Stimulated activated memory B cell treated with anti-CD40 and anti-IgM and Interleukin-4, amounts not matched to agents 10 μg/mL and 1 μg/mL and 100 μg/mL, for 72 hours (primary cell): Measurements from ENCODE around the gene METTL21C.

ENCODE experiments used
- ATAC-seq: fragments of 150-1000 bp; cut with Tn5 transposase; 2 replicates; pipeline ENCODE4 v1.10.0; 2021
- H3K27ac Mint-ChIP-seq: one replicate; pipeline ENCODE4 v1.8.0; 2022; ENCODE audit warnings: mild to moderate bottlenecking, mixed read lengths
- H3K27me3 Mint-ChIP-seq: one replicate; pipeline ENCODE4 v1.8.0; 2022; ENCODE audit warnings: mixed read lengths
- H3K36me3 Mint-ChIP-seq: one replicate; pipeline ENCODE4 v1.8.0; 2022; ENCODE audit warnings: mixed read lengths
- H3K4me1 Mint-ChIP-seq: one replicate; pipeline ENCODE4 v1.8.0; 2022; ENCODE audit warnings: mixed read lengths
- H3K4me3 Mint-ChIP-seq: one replicate; pipeline ENCODE4 v1.8.0; 2022; ENCODE audit warnings: mild to moderate bottlenecking, moderate library complexity, mixed read lengths
- H3K9me3 Mint-ChIP-seq: one replicate; pipeline ENCODE4 v1.8.0; 2022; ENCODE audit warnings: mixed read lengths

Gene METTL21C

DNA sequence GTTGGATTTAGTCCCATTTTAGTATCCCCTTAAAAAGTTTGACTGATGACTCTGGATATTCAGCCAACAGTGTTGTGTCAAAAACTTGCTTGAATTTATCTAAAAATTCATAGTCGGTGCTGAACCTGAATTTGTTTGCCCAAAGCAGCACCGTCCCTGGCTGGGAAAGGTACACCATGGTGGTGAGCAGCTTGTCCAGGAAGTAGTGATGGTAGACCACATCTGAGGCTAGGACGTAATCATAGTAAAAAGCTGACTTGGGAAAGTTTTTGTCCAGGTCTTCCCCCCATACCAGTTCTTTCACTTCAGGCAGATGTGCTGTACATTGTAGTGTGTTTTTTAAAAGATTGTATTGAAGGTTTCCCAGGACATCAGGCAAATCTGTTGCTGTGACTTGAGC, 8.8 kb downstream of the METTL21C start:
- peaks cover 8% of the 10 kb centered on the region for H3K27me3 Mint-ChIP-seq
- ATAC-seq = no peak
- no peak overlapping the region for H3K4me3 Mint-ChIP-seq
- no peak overlapping the region for H3K27ac Mint-ChIP-seq
- peaks cover 5% of the 10 kb centered on the region for H3K4me1 Mint-ChIP-seq
- peaks cover 8% of the 10 kb centered on the region for H3K9me3 Mint-ChIP-seq
- no peaks in the 10 kb centered on the region for H3K36me3 Mint-ChIP-seq

DNA sequence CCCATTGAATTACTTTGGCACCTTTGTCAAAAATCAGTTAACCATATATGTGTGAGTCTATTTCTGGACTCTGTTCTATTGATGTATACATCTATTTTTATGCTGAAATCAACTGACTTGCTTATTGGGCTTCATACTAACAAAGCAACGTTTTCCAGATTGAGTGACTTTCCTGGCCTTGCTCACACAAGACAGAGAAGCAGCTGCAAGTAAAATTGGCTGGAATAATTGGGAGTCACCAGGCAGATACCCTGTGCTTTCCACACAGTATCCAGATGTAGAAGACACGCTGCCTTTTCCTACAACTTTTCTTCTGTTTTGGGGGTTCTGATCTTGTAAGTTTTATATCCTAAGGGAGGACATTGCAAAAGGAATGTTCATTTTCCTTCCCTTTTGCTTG, 11.2 kb downstream of the METTL21C start:
- no peak for ATAC-seq
- H3K27ac Mint-ChIP-seq = no peak overlapping the region

GRCh38 chr13:102682727-102683126, 12.1 kb downstream of the METTL21C start:
- Mint-ChIP-seq H3K27ac (no peak overlapping the region), H3K27me3 (no peaks in the 10 kb centered on the region), H3K4me1 (peaks cover 13% of the 10 kb centered on the region), H3K4me3 (no peak overlapping the region), H3K36me3 (peaks cover 4% of the 10 kb centered on the region), H3K9me3 (peaks cover 8% of the 10 kb centered on the region)
- no peak for ATAC-seq

More for the DNA sequence above, 11.2 kb downstream of the METTL21C start:
- Mint-ChIP-seq H3K9me3 (peaks cover 8% of the 10 kb centered on the region), H3K36me3 (no peaks in the 10 kb centered on the region), H3K4me3 (no peak overlapping the region), H3K27me3 (no peaks in the 10 kb centered on the region), H3K4me1 (peaks cover 13% of the 10 kb centered on the region)

- peaks cover 9% of the 10 kb centered on the region for H3K36me3 Mint-ChIP-seq
- H3K27ac Mint-ChIP-seq = no peak overlapping the region
- H3K27me3 Mint-ChIP-seq = no peaks in the 10 kb centered on the region
- peaks cover 8% of the 10 kb centered on the region for H3K9me3 Mint-ChIP-seq
- peaks cover 13% of the 10 kb centered on the region for H3K4me1 Mint-ChIP-seq
- H3K4me3 Mint-ChIP-seq = no peak overlapping the region
- ATAC-seq = no peak
These were observed 12.6 kb downstream of the METTL21C start for GRCh38 chr13:102682211-102682610.

DNA sequence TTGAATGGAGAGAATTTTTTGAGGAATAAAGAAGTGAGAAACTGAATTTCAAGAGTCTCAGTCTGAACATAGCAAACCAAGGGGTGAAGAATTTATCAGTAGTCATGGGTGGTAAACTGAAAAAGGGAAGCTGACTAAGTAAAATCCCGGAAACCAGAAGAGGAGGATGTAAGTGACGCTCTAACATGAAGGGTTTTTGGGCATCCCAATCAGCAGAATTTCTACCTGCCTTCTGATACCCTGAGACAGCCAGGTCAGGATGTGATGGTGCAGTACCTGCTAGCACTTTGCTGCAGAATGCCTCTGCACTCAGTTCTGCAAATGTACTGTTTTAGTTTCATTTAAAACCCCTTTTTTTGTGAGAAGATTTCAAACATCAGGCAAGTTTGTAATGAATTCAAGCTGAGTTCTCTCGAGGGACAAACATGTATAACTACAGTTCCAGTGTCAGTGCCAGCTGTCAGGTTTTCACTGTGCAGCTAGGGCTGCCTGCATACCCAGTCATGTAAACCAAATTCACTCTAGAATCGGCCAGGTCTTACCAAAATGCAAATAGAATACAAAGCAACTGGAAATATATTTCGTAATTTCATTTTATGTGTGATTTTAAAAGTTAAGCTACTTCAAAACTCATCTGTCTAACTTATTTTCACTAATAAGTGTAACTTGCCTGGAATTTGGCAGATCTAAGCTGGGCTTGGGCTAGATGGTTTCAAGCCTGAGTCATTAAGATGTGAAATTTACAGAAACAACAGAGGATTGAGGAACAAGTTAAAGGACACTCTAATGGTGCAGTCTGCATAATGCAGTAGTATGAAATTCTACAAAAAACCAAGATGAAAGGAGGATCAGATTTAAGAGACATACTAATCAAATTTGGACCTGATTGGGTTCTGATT, 13.8 kb downstream of the METTL21C start:
- Mint-ChIP-seq H3K36me3 (peaks cover 14% of the 10 kb centered on the region), H3K4me3 (no peak overlapping the region), H3K4me1 (peaks cover 13% of the 10 kb centered on the region), H3K9me3 (peaks cover 8% of the 10 kb centered on the region), H3K27me3 (no peaks in the 10 kb centered on the region), H3K27ac (peak overlapping the region; percentile 2)
- peak; percentile 55 for ATAC-seq

GRCh38 chr13:102680133-102680717, 14.6 kb downstream of the METTL21C start:
- Mint-ChIP-seq H3K9me3 (peaks cover 8% of the 10 kb centered on the region), H3K27ac (peak overlapping the region; percentile 2), H3K4me1 (peaks cover 13% of the 10 kb centered on the region), H3K36me3 (peaks cover 22% of the 10 kb centered on the region), H3K4me3 (no peak overlapping the region), H3K27me3 (no peaks in the 10 kb centered on the region)
- no peak for ATAC-seq

- H3K27me3 Mint-ChIP-seq = no peaks in the 10 kb centered on the region
- H3K36me3 Mint-ChIP-seq = peaks cover 27% of the 10 kb centered on the region
- H3K9me3 Mint-ChIP-seq = peaks cover 8% of the 10 kb centered on the region
- peak overlapping the region; percentile 2 for H3K27ac Mint-ChIP-seq
- peaks cover 13% of the 10 kb centered on the region for H3K4me1 Mint-ChIP-seq
- no peak overlapping the region for H3K4me3 Mint-ChIP-seq
- ATAC-seq = no peak
These were observed 15.3 kb downstream of the METTL21C start for GRCh38 chr13:102679449-102680132.

- Mint-ChIP-seq H3K27ac (no peak overlapping the region), H3K4me3 (no peak overlapping the region), H3K9me3 (peaks cover 8% of the 10 kb centered on the region), H3K4me1 (peaks cover 13% of the 10 kb centered on the region), H3K27me3 (no peaks in the 10 kb centered on the region), H3K36me3 (peaks cover 27% of the 10 kb centered on the region)
- no peak for ATAC-seq
These were observed 16.3 kb downstream of the METTL21C start for GRCh38 chr13:102678339-102679107.

DNA sequence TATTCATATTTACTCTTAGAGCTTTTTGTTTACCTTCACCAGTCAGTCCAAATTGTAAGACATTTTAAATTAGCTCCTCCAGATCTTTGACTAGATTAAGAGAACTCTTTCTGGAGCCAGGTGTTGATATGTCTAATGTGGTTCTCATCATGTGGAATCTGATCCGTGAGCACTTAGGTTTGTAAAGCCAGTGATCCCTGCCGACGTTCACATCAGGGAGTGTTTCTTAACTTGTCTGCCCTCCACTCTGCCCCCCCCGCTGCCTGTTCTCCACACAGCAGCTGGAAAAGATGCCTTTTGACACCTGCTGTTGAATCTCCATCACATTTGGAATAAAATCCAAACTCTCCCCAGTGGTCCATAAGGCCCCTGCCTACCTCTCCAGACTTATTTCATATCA, 17.7 kb downstream of the METTL21C start:
- peaks cover 28% of the 10 kb centered on the region for H3K36me3 Mint-ChIP-seq
- H3K9me3 Mint-ChIP-seq = peaks cover 2% of the 10 kb centered on the region
- H3K4me3 Mint-ChIP-seq = no peak overlapping the region
- H3K4me1 Mint-ChIP-seq = peaks cover 13% of the 10 kb centered on the region
- H3K27ac Mint-ChIP-seq = no peak overlapping the region
- H3K27me3 Mint-ChIP-seq = no peaks in the 10 kb centered on the region
- no peak for ATAC-seq

- no peak for ATAC-seq
- peaks cover 46% of the 10 kb centered on the region for H3K36me3 Mint-ChIP-seq
- H3K27ac Mint-ChIP-seq = no peak overlapping the region
- H3K4me3 Mint-ChIP-seq = no peak overlapping the region
- peaks cover 3% of the 10 kb centered on the region for H3K9me3 Mint-ChIP-seq
- H3K27me3 Mint-ChIP-seq = no peaks in the 10 kb centered on the region
- no peaks in the 10 kb centered on the region for H3K4me1 Mint-ChIP-seq
These were observed 19.7 kb downstream of the METTL21C start for GRCh38 chr13:102675115-102675514.

- Mint-ChIP-seq H3K9me3 (peaks cover 18% of the 10 kb centered on the region), H3K27ac (no peak overlapping the region), H3K4me1 (no peaks in the 10 kb centered on the region), H3K27me3 (no peaks in the 10 kb centered on the region), H3K4me3 (no peak overlapping the region), H3K36me3 (peaks cover 68% of the 10 kb centered on the region)
- ATAC-seq = no peak
These were observed 24.7 kb downstream of the METTL21C start for GRCh38 chr13:102670130-102670529.

DNA sequence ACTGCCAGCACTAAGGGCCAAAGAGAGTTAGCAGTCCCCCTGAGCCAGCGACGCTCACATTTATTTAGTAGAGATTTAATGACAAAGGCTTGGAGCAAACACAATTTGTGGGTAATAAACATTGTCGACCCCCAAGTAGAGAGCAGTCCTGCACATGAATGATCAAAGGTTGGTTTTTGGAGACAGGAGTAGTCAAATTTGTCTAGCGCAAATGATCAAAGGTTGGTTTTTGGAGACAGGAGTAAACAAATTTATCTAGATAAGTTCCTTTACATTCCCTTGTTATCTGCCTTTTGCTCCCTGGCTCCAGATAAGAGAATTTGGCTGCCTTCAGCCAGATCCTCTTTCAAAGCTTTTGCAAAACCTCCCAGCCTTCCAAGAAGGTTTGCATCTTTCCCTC, 26.9 kb downstream of the METTL21C start:
- peaks cover 18% of the 10 kb centered on the region for H3K9me3 Mint-ChIP-seq
- H3K27me3 Mint-ChIP-seq = no peaks in the 10 kb centered on the region
- no peak overlapping the region for H3K4me3 Mint-ChIP-seq

DNA sequence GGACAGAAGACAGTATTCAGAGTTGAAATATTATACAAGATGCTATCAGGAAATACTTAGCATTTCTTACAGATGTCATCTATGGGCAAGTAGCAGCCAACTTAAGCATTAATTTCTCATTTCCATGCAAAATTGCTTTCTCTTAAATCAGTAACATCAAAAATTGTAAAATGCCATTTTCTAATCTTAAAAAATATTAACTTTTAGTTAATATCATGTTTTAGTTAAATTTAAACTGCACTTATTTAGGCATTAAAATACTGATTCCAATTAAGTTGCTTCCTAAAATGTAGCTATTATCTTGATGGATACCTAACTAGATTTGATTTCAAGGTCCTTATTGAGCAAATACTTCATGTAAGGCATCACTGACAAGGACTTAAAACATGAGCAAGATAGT, 27.8 kb downstream of the METTL21C start:
- Mint-ChIP-seq H3K9me3 (peaks cover 18% of the 10 kb centered on the region), H3K27me3 (no peaks in the 10 kb centered on the region), H3K27ac (no peak overlapping the region), H3K4me3 (no peak overlapping the region), H3K36me3 (peaks cover 79% of the 10 kb centered on the region), H3K4me1 (no peaks in the 10 kb centered on the region)
- no peak for ATAC-seq

More for the DNA sequence above, 26.9 kb downstream of the METTL21C start:
- Mint-ChIP-seq H3K27ac (no peak overlapping the region), H3K4me1 (no peaks in the 10 kb centered on the region), H3K36me3 (peaks cover 77% of the 10 kb centered on the region)
- ATAC-seq = no peak

GRCh38 chr13:102659168-102659713, 35.6 kb downstream of the METTL21C start:
- no peak overlapping the region for H3K27ac Mint-ChIP-seq
- H3K4me3 Mint-ChIP-seq = no peak overlapping the region
- peaks cover 48% of the 10 kb centered on the region for H3K36me3 Mint-ChIP-seq
- peaks cover 4% of the 10 kb centered on the region for H3K9me3 Mint-ChIP-seq
- H3K4me1 Mint-ChIP-seq = no peaks in the 10 kb centered on the region
- no peak for ATAC-seq
- no peaks in the 10 kb centered on the region for H3K27me3 Mint-ChIP-seq

DNA sequence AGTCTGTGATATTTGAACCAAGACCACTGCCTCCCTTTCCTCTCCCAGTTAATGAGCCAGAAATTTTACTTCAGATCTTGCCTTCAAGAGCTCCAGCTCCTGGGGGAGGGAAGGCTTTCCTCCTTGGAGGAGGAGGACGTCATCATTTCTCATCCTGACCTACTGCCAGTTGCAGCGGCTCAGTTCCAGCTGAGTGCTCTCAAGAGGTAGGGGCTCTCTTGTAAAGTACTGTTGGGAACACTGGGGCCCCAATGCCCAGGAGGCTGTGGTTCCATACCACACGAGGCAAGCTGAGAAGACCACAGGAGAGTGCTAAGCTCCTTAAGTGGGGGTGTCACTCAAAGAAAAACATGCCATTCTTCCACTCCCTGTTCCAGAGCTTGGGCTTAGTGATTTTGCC, 36.2 kb downstream of the METTL21C start:
- no peak overlapping the region for H3K4me3 Mint-ChIP-seq
- no peaks in the 10 kb centered on the region for H3K27me3 Mint-ChIP-seq
- H3K4me1 Mint-ChIP-seq = no peaks in the 10 kb centered on the region
- H3K27ac Mint-ChIP-seq = no peak overlapping the region
- ATAC-seq = no peak
- H3K36me3 Mint-ChIP-seq = peaks cover 42% of the 10 kb centered on the region
- peaks cover 4% of the 10 kb centered on the region for H3K9me3 Mint-ChIP-seq
